Measurements from ENCODE around the gene LTK.

LTK gene

GRCh38 chr15:41499109-41499851 lies 14.3 kb downstream of the LTK start:
- H3K36me3 ChIP-seq (ENCODE audit: control insufficient read depth in 2 of 2, insufficient read depth in 2 of 2, low read length in 2 of 2) = peaks cover 4 to 11% of the 10 kb centered on the region in 2 donors
- peaks cover 7 to 12% of the 10 kb centered on the region in 2 donors for H3K27me3 ChIP-seq (ENCODE audit: control insufficient read depth in 2 of 2, insufficient read depth in 2 of 2, low read length in 2 of 2)
- no peak overlapping the region for H3K4me3 ChIP-seq (ENCODE audit: low read length in 2 of 2)
- no peaks in the 10 kb centered on the region for H3K9me3 ChIP-seq (ENCODE audit: control insufficient read depth in 2 of 2, low read length in 2 of 2)
- peaks cover 12 to 18% of the 10 kb centered on the region in 2 donors for H3K4me1 ChIP-seq (ENCODE audit: control insufficient read depth in 2 of 2, insufficient read depth in 2 of 2, low read length in 2 of 2)
- no peak overlapping the region for H3K27ac ChIP-seq (ENCODE audit: low read depth in 2 of 2, low read length in 2 of 2)
- no peak overlapping the region for H3K9ac ChIP-seq (ENCODE audit: low read depth in 1 of 2, low read length in 2 of 2)

GRCh38 chr15:41498657-41499056 lies 15.0 kb downstream of the LTK start:
- peaks cover 7 to 12% of the 10 kb centered on the region in 2 donors for H3K27me3 ChIP-seq (ENCODE audit: control insufficient read depth in 2 of 2, insufficient read depth in 2 of 2, low read length in 2 of 2)
- H3K27ac ChIP-seq (ENCODE audit: low read depth in 2 of 2, low read length in 2 of 2) = no peak overlapping the region

DNA sequence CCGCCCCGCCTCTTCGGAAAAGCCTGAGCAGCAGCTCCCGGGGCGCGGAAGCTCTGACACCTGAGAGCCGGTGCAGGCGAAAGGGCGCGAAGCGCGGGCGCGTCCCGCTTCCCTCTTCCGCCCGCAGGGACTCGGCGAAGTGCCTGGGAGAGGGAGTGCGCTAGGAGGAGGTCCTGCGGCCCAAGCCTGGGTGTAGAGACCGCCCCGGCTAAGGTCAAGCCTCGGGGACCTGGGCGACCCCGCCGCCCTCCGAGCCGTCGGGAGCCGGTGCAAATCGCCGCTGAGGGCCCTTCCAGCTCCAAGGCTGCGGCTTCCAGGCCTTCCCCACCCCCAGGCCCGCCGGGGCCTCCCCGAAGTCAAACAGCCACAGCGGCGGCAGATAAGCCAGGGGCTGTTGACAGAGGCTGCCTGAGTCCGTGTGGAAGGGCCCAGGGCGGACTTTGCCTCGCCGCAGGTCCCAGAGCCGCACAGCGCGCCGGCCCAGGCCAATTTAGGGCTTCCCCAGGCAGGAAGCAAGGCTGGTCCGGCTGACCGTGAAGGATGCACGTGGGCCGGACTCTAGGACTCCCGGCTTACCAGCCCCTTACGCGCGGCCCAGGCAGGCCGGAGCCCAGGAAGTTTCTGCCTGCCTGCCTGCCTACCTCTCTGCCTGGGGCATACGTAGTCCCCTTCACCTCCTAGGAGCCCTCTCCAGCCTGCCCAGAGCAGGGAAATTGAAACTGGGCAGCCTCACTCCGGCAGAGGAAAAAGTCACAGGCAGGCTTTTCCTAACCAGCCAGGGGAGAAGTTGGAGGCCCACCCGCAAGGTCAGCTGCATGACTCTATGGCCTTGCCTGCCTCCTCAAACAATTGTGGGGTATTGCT lies 17.7 kb downstream of the LTK start:
- H3K4me3 ChIP-seq (ENCODE audit: low read length in 2 of 2) = peak overlapping the region; percentile 41 to 78
- peaks cover 3 to 6% of the 10 kb centered on the region in 2 donors for H3K27me3 ChIP-seq (ENCODE audit: control insufficient read depth in 2 of 2, insufficient read depth in 2 of 2, low read length in 2 of 2)
- no peaks in the 10 kb centered on the region for H3K9me3 ChIP-seq (ENCODE audit: control insufficient read depth in 2 of 2, low read length in 2 of 2)
- H3K36me3 ChIP-seq (ENCODE audit: control insufficient read depth in 2 of 2, insufficient read depth in 2 of 2, low read length in 2 of 2) = no peaks in the 10 kb centered on the region
- H3K4me1 ChIP-seq (ENCODE audit: control insufficient read depth in 2 of 2, insufficient read depth in 2 of 2, low read length in 2 of 2) = peaks cover 24 to 26% of the 10 kb centered on the region in 2 donors
- H3K9ac ChIP-seq (ENCODE audit: low read depth in 1 of 2, low read length in 2 of 2) = peak overlapping the region in 1 of 2 donors; percentile 74
- peak overlapping the region; percentile 90 to 93 for H3K27ac ChIP-seq (ENCODE audit: low read depth in 2 of 2, low read length in 2 of 2)

More at GRCh38 chr15:41498657-41499056, 15.0 kb downstream of the LTK start:
- Histone ChIP-seq H3K36me3 (ENCODE audit: control insufficient read depth in 2 of 2, insufficient read depth in 2 of 2, low read length in 2 of 2) (peaks cover 4 to 11% of the 10 kb centered on the region in 2 donors), H3K4me1 (ENCODE audit: control insufficient read depth in 2 of 2, insufficient read depth in 2 of 2, low read length in 2 of 2) (peaks cover 12 to 18% of the 10 kb centered on the region in 2 donors), H3K4me3 (ENCODE audit: low read length in 2 of 2) (no peak overlapping the region), H3K9ac (ENCODE audit: low read depth in 1 of 2, low read length in 2 of 2) (no peak overlapping the region), H3K9me3 (ENCODE audit: control insufficient read depth in 2 of 2, low read length in 2 of 2) (no peaks in the 10 kb centered on the region)

DNA sequence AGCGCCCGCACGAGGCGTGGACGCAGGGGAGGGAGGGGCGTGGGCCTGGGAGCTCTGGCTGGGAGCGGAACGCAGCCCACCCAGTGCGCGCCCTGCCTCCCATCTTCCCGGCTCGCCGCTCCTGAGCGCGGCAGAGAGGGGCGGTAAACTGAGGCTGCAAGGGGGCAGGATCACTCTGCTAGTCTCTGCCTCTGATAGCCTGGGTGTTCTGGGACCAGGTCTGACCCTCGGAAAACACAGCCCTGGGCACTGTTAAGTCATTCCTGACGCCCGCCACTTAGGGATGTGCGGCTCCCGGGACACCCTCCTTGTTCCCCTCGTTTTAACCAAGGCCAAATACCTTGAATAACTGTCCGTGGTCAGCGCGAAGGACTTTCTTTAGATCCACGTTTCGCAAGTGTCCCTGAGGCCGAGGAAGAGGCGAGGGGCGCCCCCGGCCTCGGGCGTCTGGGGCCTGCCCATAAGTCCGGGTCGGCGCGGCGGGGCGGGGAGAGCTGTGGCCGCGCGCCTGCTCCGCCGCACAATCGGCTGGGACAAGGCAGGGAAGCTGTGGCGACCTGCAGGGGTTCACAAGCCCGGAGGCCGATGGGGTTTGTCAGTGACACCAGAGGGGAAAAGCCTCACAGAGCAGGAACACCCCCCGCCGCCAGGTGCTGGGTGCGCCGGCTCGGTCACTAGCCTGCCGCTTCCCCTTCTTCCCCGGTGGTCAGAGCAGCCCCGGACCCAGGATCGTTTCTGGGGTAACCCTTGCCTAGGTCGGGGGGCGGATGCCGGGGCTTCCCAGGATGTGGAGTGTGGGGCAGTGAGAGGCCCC lies 18.5 kb downstream of the LTK start:
- Histone ChIP-seq H3K36me3 (ENCODE audit: control insufficient read depth in 2 of 2, insufficient read depth in 2 of 2, low read length in 2 of 2) (no peaks in the 10 kb centered on the region), H3K9me3 (ENCODE audit: control insufficient read depth in 2 of 2, low read length in 2 of 2) (no peaks in the 10 kb centered on the region), H3K9ac (ENCODE audit: low read depth in 1 of 2, low read length in 2 of 2) (peak overlapping the region; percentile 61 to 74), H3K4me3 (ENCODE audit: low read length in 2 of 2) (peak overlapping the region; percentile 55 to 78), H3K27me3 (ENCODE audit: control insufficient read depth in 2 of 2, insufficient read depth in 2 of 2, low read length in 2 of 2) (peaks cover under 1 to 7% of the 10 kb centered on the region in 2 donors), H3K27ac (ENCODE audit: low read depth in 2 of 2, low read length in 2 of 2) (peak overlapping the region; percentile 90 to 93), H3K4me1 (ENCODE audit: control insufficient read depth in 2 of 2, insufficient read depth in 2 of 2, low read length in 2 of 2) (peaks cover 24 to 26% of the 10 kb centered on the region in 2 donors)

- peaks cover 0 to 7% of the 10 kb centered on the region in 2 donors for H3K27me3 ChIP-seq (ENCODE audit: control insufficient read depth in 2 of 2, insufficient read depth in 2 of 2, low read length in 2 of 2)
- H3K27ac ChIP-seq (ENCODE audit: low read depth in 2 of 2, low read length in 2 of 2) = peak overlapping the region; percentile 90 to 93
- peak overlapping the region; percentile 41 to 74 for H3K9ac ChIP-seq (ENCODE audit: low read depth in 1 of 2, low read length in 2 of 2)
- H3K9me3 ChIP-seq (ENCODE audit: control insufficient read depth in 2 of 2, low read length in 2 of 2) = no peaks in the 10 kb centered on the region
- peaks cover 24 to 26% of the 10 kb centered on the region in 2 donors for H3K4me1 ChIP-seq (ENCODE audit: control insufficient read depth in 2 of 2, insufficient read depth in 2 of 2, low read length in 2 of 2)
- no peaks in the 10 kb centered on the region for H3K36me3 ChIP-seq (ENCODE audit: control insufficient read depth in 2 of 2, insufficient read depth in 2 of 2, low read length in 2 of 2)
- peak overlapping the region; percentile 55 to 78 for H3K4me3 ChIP-seq (ENCODE audit: low read length in 2 of 2)
Observed at GRCh38 chr15:41494190-41494921, 19.3 kb downstream of the LTK start.

DNA sequence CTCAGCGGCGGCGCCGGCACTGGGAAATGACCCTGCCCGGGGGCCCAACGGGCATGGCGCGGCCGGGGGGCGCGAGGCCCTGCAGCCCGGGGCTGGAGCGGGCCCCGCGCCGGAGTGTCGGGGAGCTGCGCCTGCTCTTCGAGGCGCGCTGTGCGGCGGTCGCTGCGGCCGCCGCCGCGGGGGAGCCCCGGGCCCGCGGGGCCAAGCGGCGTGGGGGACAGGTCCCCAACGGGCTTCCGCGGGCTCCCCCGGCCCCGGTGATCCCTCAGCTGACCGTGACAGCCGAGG lies 19.8 kb downstream of the LTK start:
- peak overlapping the region; percentile 55 to 78 for H3K4me3 ChIP-seq (ENCODE audit: low read length in 2 of 2)
- H3K36me3 ChIP-seq (ENCODE audit: control insufficient read depth in 2 of 2, insufficient read depth in 2 of 2, low read length in 2 of 2) = no peaks in the 10 kb centered on the region
- H3K9ac ChIP-seq (ENCODE audit: low read depth in 1 of 2, low read length in 2 of 2) = peak overlapping the region; percentile 41 to 74
- H3K27me3 ChIP-seq (ENCODE audit: control insufficient read depth in 2 of 2, insufficient read depth in 2 of 2, low read length in 2 of 2) = peaks cover 0 to 7% of the 10 kb centered on the region in 2 donors
- peaks cover 24 to 26% of the 10 kb centered on the region in 2 donors for H3K4me1 ChIP-seq (ENCODE audit: control insufficient read depth in 2 of 2, insufficient read depth in 2 of 2, low read length in 2 of 2)
- H3K27ac ChIP-seq (ENCODE audit: low read depth in 2 of 2, low read length in 2 of 2) = peak overlapping the region; percentile 90 to 93
- H3K9me3 ChIP-seq (ENCODE audit: control insufficient read depth in 2 of 2, low read length in 2 of 2) = no peaks in the 10 kb centered on the region

DNA sequence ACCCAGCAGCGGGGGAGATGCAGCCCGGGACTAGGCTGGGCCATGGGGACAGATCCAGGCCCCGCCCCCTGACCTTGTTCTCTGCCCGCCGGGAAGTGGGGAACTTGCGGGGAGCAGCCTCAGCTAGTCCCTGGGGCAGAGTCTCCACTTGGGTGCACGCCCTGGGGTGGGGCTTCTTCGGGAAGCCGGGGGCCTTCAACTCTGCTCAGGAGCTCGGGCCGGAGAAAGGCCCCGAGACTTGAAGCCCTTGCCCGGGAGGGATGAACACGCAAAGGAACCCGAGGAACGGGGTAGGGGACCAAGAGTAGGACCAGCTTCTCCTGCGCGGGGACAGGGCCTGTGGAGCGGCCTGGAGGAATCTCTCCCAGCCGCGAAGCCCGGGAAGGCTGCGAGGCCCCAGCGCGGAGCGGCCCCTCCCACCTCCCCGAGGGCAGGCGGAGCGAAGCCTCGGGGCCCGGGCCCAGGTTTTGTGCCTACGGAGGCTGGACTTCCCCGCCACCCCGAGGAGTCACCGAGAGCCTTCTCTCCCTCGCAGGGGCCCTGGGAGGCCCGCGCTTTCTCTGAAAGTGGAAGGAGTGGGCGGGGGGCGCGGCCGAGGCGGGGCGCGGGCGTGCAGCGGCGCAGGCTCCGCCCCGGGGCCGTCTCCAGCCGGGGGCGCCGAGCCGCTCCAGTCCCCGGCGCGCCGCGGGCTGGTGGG lies 20.3 kb downstream of the LTK start, which contains the start of gene ITPKA:
Gene ITPKA (plus strand): TSS at position 670 of the 697 bp plus-strand sequence. CDS start 54 bp downstream, outside the sequence.
- H3K4me1 ChIP-seq (ENCODE audit: control insufficient read depth in 2 of 2, insufficient read depth in 2 of 2, low read length in 2 of 2) = peaks cover 24 to 26% of the 10 kb centered on the region in 2 donors
- H3K4me3 ChIP-seq (ENCODE audit: low read length in 2 of 2) = peak within 1 kb of the TSS; percentile 74 to 78
- H3K9ac ChIP-seq (ENCODE audit: low read depth in 1 of 2, low read length in 2 of 2) = peak within 1 kb of the TSS; percentile 41 to 85
- peaks cover 0 to 5% of the 10 kb centered on the region in 2 donors for H3K27me3 ChIP-seq (ENCODE audit: control insufficient read depth in 2 of 2, insufficient read depth in 2 of 2, low read length in 2 of 2)
- no peaks in the 10 kb centered on the region for H3K36me3 ChIP-seq (ENCODE audit: control insufficient read depth in 2 of 2, insufficient read depth in 2 of 2, low read length in 2 of 2)
- H3K9me3 ChIP-seq (ENCODE audit: control insufficient read depth in 2 of 2, low read length in 2 of 2) = no peaks in the 10 kb centered on the region
- H3K27ac ChIP-seq (ENCODE audit: low read depth in 2 of 2, low read length in 2 of 2) = peak within 1 kb of the TSS; percentile 93 to 95

DNA sequence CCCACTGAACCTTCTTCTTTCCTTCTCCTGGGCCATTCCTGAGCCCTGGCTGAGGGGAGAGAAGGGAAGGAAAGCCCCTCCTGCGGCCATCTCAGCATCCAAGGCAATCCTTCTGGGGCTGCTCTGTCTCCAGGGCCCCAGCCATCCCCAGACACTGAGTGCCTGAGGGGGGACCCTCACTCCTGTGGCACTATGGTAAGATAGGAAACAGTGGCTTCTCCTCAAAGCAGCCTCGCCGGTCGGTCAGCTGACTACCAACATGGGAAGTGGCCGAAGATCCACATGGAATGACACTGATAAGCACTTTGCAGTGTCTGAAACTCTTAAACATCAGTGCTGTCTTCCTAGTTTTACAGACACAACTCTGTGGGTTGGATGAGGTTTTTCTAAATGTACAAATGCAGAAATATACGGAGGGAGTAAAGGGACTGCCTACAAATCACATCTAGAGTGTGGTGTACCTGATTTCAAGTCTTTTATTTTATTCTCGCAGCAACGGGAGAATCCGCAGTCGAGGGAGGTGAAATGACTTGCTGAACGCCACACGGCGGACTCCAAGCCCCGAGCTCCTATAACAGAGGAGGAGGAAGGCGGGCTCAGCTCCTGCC lies 20.9 kb downstream of the LTK start:
- H3K27ac ChIP-seq (ENCODE audit: low read depth in 2 of 2, low read length in 2 of 2) = peak overlapping the region; percentile 93 to 95
- peak overlapping the region; percentile 74 to 78 for H3K4me3 ChIP-seq (ENCODE audit: low read length in 2 of 2)
- H3K4me1 ChIP-seq (ENCODE audit: control insufficient read depth in 2 of 2, insufficient read depth in 2 of 2, low read length in 2 of 2) = peaks cover 29 to 31% of the 10 kb centered on the region in 2 donors
- H3K27me3 ChIP-seq (ENCODE audit: control insufficient read depth in 2 of 2, insufficient read depth in 2 of 2, low read length in 2 of 2) = peaks cover 0 to 5% of the 10 kb centered on the region in 2 donors
- no peaks in the 10 kb centered on the region for H3K9me3 ChIP-seq (ENCODE audit: control insufficient read depth in 2 of 2, low read length in 2 of 2)
- no peaks in the 10 kb centered on the region for H3K36me3 ChIP-seq (ENCODE audit: control insufficient read depth in 2 of 2, insufficient read depth in 2 of 2, low read length in 2 of 2)
- H3K9ac ChIP-seq (ENCODE audit: low read depth in 1 of 2, low read length in 2 of 2) = peak overlapping the region; percentile 26 to 85

Data from mucosa of rectum (tissue), 2 donors.